SK-N-SH (cell line): Measurements from ENCODE around the gene DMD. TPM values are rescaled to one million over a fixed set of nuclear protein-coding genes. Genes with fewer than 3 reads are reported as not detected.
A peak's percentile ranks its signal among the peaks of the same experiment; 100 is the strongest.

Source experiments
- CTCF ChIA-PET: fragments of 300-600, 350-600 bp; formaldehyde crosslinking; extraction: SDS; loops from one replicate; lab custom pipeline; 2021; lab: Yijun Ruan, JAX
- POLR2A ChIA-PET: fragments of 350-600 bp; sonication (Branson Sonifier 250); formaldehyde crosslinking; extraction: SDS; loops from one replicate; lab custom pipeline; 2020; ENCODE audit warnings: antibody characterized with exemption, inconsistent platforms; lab: Yijun Ruan, JAX
- DNase-seq: peaks from one replicate; pipeline ENCODE4 v3.0.0; 2012
- H2AFZ ChIP-seq: fragments of 200-600 bp; sonication (generic); 2 replicates; pipeline ENCODE4 v1.8.1; 2016; ENCODE audit warnings: antibody characterized with exemption, mild to moderate bottlenecking, low read depth
- H3F3A ChIP-seq: fragments of 200-600 bp; sonication (generic); replicated peaks from 2 replicates; pipeline ENCODE3; 2016; ENCODE audit warnings: antibody characterized with exemption, mild to moderate bottlenecking; ENCODE audit not compliant: insufficient read depth
- H3K27ac ChIP-seq, 2 experiments: fragments of 200-500 bp in 1 of 2; fragments of 200-600 bp in 1 of 2; sonication (Bioruptor generic) in 1 of 2; sonication (generic), shearing (Covaris generic) in 1 of 2; 2 replicates each; pipeline versions ENCODE4 v1.5.1 to v1.6.1; 2014 to 2016; ENCODE audit warnings: low read depth in 2 of 2, inconsistent platforms in 1 of 2, low read length in 1 of 2, mild to moderate bottlenecking in 1 of 2, mixed read lengths in 1 of 2
- H3K27me3 ChIP-seq: fragments of 200-600 bp; sonication (generic), shearing (Covaris generic); 2 replicates; pipeline ENCODE4 v1.6.1; 2016; ENCODE audit warnings: mixed run types; ENCODE audit not compliant: insufficient read depth
- H3K36me3 ChIP-seq, 2 experiments: fragments of 200-500 bp in 1 of 2; fragments of 200-600 bp in 1 of 2; sonication (Bioruptor generic) in 1 of 2; sonication (generic) in 1 of 2; replicated peaks in 1 of 2; 2 replicates each; pipeline versions ENCODE3 to v1.5.1; 2014 to 2016; ENCODE audit warnings: low read length in 1 of 2, mild to moderate bottlenecking in 1 of 2; ENCODE audit not compliant: insufficient read depth in 2 of 2, control insufficient read depth in 1 of 2
- H3K4me1 ChIP-seq, 2 experiments: fragments of 200-500 bp in 1 of 2; fragments of 200-600 bp in 1 of 2; sonication (Bioruptor generic) in 1 of 2; sonication (generic), shearing (Covaris generic) in 1 of 2; 2 replicates each; pipeline versions ENCODE4 v1.5.1 to v1.6.1; 2014 to 2016; ENCODE audit warnings: low read depth in 1 of 2, low read length in 1 of 2, mixed run types in 1 of 2; ENCODE audit not compliant: insufficient read depth in 2 of 2, control insufficient read depth in 1 of 2
- H3K4me2 ChIP-seq: fragments of 200-600 bp; sonication (generic), shearing (Covaris generic); 2 replicates; pipeline ENCODE4 v1.6.1; 2017; ENCODE audit warnings: mixed run types
- H3K4me3 ChIP-seq, 2 experiments: fragments of 200-500 bp in 1 of 2; fragments of 200-600 bp in 1 of 2; sonication (Bioruptor generic) in 1 of 2; sonication (generic), shearing (Covaris generic) in 1 of 2; 2 replicates each; pipeline versions ENCODE4 v1.5.1 to v1.8.1; 2014 to 2016; ENCODE audit warnings: low read depth in 2 of 2, inconsistent platforms in 1 of 2, low read length in 1 of 2, mild to moderate bottlenecking in 1 of 2, mixed read lengths in 1 of 2, moderate library complexity in 1 of 2
- H3K79me2 ChIP-seq: fragments of 200-600 bp; sonication (generic); 2 replicates; pipeline ENCODE4 v1.8.1; 2017; ENCODE audit warnings: mild to moderate bottlenecking; ENCODE audit not compliant: insufficient read depth
- H3K9ac ChIP-seq: fragments of 200-600 bp; sonication (generic); 2 replicates; pipeline ENCODE4 v1.6.1; 2017; ENCODE audit warnings: mixed run types
- H3K9me2 ChIP-seq: fragments of 200-600 bp; sonication (generic); 2 replicates; pipeline ENCODE4 v1.6.1; 2017; ENCODE audit warnings: mixed run types
- H3K9me3 ChIP-seq: fragments of 200-600 bp; sonication (generic); 2 replicates; pipeline ENCODE4 v1.6.1; 2017; ENCODE audit warnings: mixed run types, mild to moderate bottlenecking, moderate library complexity
- H4K20me1 ChIP-seq: fragments of 200-600 bp; sonication (generic); 2 replicates; pipeline ENCODE4 v1.6.1; 2017; ENCODE audit warnings: mild to moderate bottlenecking, mixed run types; ENCODE audit not compliant: insufficient read depth
- EZH2phosphoT487 ChIP-seq: fragments of 200-600 bp; sonication (generic); IDR thresholded peaks from 2 replicates; pipeline ENCODE4 v1.6.1; 2017; ENCODE audit warnings: low read depth, mixed run types, mild to moderate bottlenecking, antibody characterized with exemption, moderate library complexity, borderline replicate concordance
- FOSL2 ChIP-seq: IDR thresholded peaks from 2 replicates; pipeline ENCODE4 v1.4.0; 2012; ENCODE audit warnings: low read depth, mild to moderate bottlenecking, moderate library complexity, borderline replicate concordance
- FOXJ3 ChIP-seq: sonication (generic); formaldehyde crosslinking; IDR thresholded peaks from 2 replicates; pipeline ENCODE4 v1.5.1; 2020; ENCODE audit warnings: mild to moderate bottlenecking, missing genetic modification reagents
- FOXM1 ChIP-seq: IDR thresholded peaks from 2 replicates; pipeline ENCODE4 v1.4.0; 2012; ENCODE audit warnings: low read depth, mild to moderate bottlenecking
- GATA2 ChIP-seq: sonication (generic); formaldehyde crosslinking; IDR thresholded peaks from 2 replicates; pipeline ENCODE4 v1.5.0; 2020; ENCODE audit warnings: mild to moderate bottlenecking, missing genetic modification reagents
- JUND ChIP-seq: IDR thresholded peaks from 2 replicates; pipeline ENCODE4 v1.4.0; 2012
- MXI1 ChIP-seq: IDR thresholded peaks from 2 replicates; pipeline ENCODE4 v1.6.1; 2012; ENCODE audit warnings: mild to moderate bottlenecking, low read depth, low read length, improper control_type of control experiment
- NFIC ChIP-seq: IDR thresholded peaks from 2 replicates; pipeline ENCODE4 v1.4.0; 2012; ENCODE audit warnings: borderline replicate concordance
- NRF1 ChIP-seq: IDR thresholded peaks from 2 replicates; pipeline ENCODE4 v1.6.1; 2012; ENCODE audit warnings: low read depth, mild to moderate bottlenecking, low read length
- POLR2AphosphoS5 ChIP-seq: IDR thresholded peaks from 2 replicates; pipeline ENCODE4 v1.6.1; 2012; ENCODE audit warnings: low read depth, low read length
- RCOR1 ChIP-seq: fragments of 150-350 bp; IDR thresholded peaks from 2 replicates; pipeline ENCODE4 v1.6.1; 2017; ENCODE audit warnings: antibody characterized with exemption, low read length
- RXRA ChIP-seq: IDR thresholded peaks from 2 replicates; pipeline ENCODE4 v1.4.0; 2012; ENCODE audit warnings: low read depth, mild to moderate bottlenecking, borderline replicate concordance
- SIN3A ChIP-seq: IDR thresholded peaks from 2 replicates; pipeline ENCODE4 v1.6.1; 2012; ENCODE audit warnings: low read depth, mild to moderate bottlenecking, low read length, moderate library complexity, borderline replicate concordance
- SMC3 ChIP-seq: IDR thresholded peaks from 2 replicates; pipeline ENCODE4 v1.6.1; 2012; ENCODE audit warnings: low read depth, low read length, improper control_type of control experiment
- TAF1 ChIP-seq: IDR thresholded peaks from 2 replicates; pipeline ENCODE4 v1.6.1; 2012; ENCODE audit warnings: low read depth, mild to moderate bottlenecking, low read length, moderate library complexity, borderline replicate concordance
- YY1 ChIP-seq: IDR thresholded peaks from 2 replicates; pipeline ENCODE4 v1.4.0; 2012; ENCODE audit warnings: low read depth, mild to moderate bottlenecking
- WGBS: methylation state at CpG from one replicate; pipeline ENCODE4 v1.1.6; 2017; ENCODE audit warnings: low lambda C conversion rate; 5-methylcytosine and 5-hydroxymethylcytosine counted together
- polyA plus RNA-seq, 3 experiments: library from polyadenylated mRNA; depleted of rRNA; stranded (reverse); fragments of >200 nt; gene quantifications; 2 replicates each; pipeline ENCODE4 v1.2.3, GENCODE V29; 2012
- TF ChIP-seq, protein P1 (sequence below): fragments of 150-350 bp; IDR thresholded peaks from 2 replicates; pipeline ENCODE4 v1.6.1; 2017; ENCODE audit warnings: antibody characterized with exemption, low read length, low read depth, borderline replicate concordance
- TF ChIP-seq, protein P2 (sequence below): IDR thresholded peaks from 2 replicates; pipeline ENCODE4 v1.4.0; 2012; ENCODE audit warnings: low read depth
- TF ChIP-seq, protein P3 (sequence below): fragments of 200-600 bp; sonication (generic); IDR thresholded peaks from 2 replicates; pipeline ENCODE4 v1.6.1; 2017; ENCODE audit warnings: antibody characterized with exemption, mild to moderate bottlenecking, moderate library complexity

Gene DMD
- polyA plus RNA-seq, 1 of the 3 experiments (the other 2 are of a cell fraction): 3.9 TPM

DNA sequence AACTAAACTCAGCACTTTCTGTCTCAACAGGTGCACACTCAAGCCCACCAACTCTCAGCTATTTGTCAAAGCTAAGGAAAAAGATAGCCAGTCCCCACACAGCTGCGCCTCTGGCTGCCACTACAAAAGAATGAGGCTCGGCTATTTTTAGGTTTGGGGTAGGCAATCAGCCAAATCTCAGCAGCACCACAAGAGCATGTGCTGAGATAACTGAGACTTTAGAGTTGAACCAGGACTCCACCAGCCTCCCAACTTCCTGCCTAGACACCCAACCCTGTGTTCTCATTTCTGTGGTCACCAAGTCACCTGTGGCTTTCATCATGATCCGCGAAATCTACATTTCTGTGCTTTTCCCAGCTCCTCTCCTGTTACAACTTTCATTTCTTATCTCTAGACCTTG is 28.0 kb downstream of the DMD start:
- WGBS: 2% methylated on average over 4 of the region's 4 CpGs
- no peaks in the 10 kb centered on the region for H3K36me3 ChIP-seq
- ChIA-PET CTCF (no interaction called here), POLR2A (no interaction called here)
- H3K9me3 ChIP-seq: no peaks in the 10 kb centered on the region
- H3K27me3 ChIP-seq: no peaks in the 10 kb centered on the region
- no peak overlapping the region for H3K9ac ChIP-seq
- no peaks in the 10 kb centered on the region for H3K79me2 ChIP-seq
- no peak overlapping the region for H3K27ac ChIP-seq
- peaks cover 0 to 4% of the 10 kb centered on the region in 2 experiments; a peak in 1 of 4 replicates for H3K4me1 ChIP-seq
- H2AFZ ChIP-seq: no peak overlapping the region
- peak; percentile 9 for DNase-seq
- TF ChIP-seq FOXJ3 (CRISPR knock-in tag) (no peak), POLR2AphosphoS5 (no peak), RCOR1 (no peak)
- TF ChIP-seq, protein P1, sequence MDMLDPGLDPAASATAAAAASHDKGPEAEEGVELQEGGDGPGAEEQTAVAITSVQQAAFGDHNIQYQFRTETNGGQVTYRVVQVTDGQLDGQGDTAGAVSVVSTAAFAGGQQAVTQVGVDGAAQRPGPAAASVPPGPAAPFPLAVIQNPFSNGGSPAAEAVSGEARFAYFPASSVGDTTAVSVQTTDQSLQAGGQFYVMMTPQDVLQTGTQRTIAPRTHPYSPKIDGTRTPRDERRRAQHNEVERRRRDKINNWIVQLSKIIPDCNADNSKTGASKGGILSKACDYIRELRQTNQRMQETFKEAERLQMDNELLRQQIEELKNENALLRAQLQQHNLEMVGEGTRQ: no peak
- H3K9me2 ChIP-seq: no peaks in the 10 kb centered on the region
- H3F3A ChIP-seq: no peaks in the 10 kb centered on the region
- H3K4me3 ChIP-seq: no peak overlapping the region
- H4K20me1 ChIP-seq: no peaks in the 10 kb centered on the region
- H3K4me2 ChIP-seq: no peak overlapping the region

DNA sequence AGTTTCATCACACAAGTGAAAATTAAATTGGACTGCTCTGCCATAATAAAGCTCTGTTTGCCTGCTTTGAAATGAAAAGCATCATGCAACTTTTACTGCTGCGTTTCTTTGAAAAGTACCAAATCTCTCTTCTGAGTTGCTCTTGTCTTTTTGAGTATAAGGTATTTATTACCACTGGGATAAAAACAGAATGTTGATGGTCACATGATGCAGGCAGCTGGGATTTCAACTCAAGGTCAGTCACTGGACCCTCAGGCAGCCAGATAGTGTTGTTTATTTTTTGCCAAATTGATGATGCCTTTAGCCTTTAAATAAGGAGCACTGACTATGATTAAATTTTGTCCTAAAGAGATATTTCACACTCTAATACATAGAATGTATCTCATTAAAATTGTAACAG is 32.7 kb downstream of the DMD start:
- ChIA-PET POLR2A (no interaction called here), CTCF (no interaction called here)
- 27% methylated on average over 1 of the region's 1 CpG for WGBS

More for the DNA sequence above, 32.7 kb downstream of the DMD start:
- H3K9me3 ChIP-seq: no peaks in the 10 kb centered on the region
- no peak overlapping the region for H3K4me2 ChIP-seq
- H3K9ac ChIP-seq: no peak overlapping the region
- TF ChIP-seq YY1 (no peak), RXRA (no peak), SIN3A (no peak), POLR2AphosphoS5 (no peak), SMC3 (no peak), NFIC (no peak), JUND (no peak), EZH2phosphoT487 (no peak), FOSL2 (no peak), FOXM1 (no peak), RCOR1 (no peak), TAF1 (no peak), MXI1 (no peak), NRF1 (no peak), GATA2 (CRISPR knock-in tag) (no peak)
- TF ChIP-seq, protein P2, sequence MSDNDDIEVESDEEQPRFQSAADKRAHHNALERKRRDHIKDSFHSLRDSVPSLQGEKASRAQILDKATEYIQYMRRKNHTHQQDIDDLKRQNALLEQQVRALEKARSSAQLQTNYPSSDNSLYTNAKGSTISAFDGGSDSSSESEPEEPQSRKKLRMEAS: no peak
- TF ChIP-seq, protein P1: no peak
- TF ChIP-seq, protein P3, sequence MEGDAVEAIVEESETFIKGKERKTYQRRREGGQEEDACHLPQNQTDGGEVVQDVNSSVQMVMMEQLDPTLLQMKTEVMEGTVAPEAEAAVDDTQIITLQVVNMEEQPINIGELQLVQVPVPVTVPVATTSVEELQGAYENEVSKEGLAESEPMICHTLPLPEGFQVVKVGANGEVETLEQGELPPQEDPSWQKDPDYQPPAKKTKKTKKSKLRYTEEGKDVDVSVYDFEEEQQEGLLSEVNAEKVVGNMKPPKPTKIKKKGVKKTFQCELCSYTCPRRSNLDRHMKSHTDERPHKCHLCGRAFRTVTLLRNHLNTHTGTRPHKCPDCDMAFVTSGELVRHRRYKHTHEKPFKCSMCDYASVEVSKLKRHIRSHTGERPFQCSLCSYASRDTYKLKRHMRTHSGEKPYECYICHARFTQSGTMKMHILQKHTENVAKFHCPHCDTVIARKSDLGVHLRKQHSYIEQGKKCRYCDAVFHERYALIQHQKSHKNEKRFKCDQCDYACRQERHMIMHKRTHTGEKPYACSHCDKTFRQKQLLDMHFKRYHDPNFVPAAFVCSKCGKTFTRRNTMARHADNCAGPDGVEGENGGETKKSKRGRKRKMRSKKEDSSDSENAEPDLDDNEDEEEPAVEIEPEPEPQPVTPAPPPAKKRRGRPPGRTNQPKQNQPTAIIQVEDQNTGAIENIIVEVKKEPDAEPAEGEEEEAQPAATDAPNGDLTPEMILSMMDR: no peak
- TF ChIP-seq, all 33 proteins: peak for 0
- H3K36me3 ChIP-seq: no peaks in the 10 kb centered on the region
- no peak overlapping the region for H3K4me3 ChIP-seq
- H3K27ac ChIP-seq: no peak overlapping the region
- H2AFZ ChIP-seq: no peak overlapping the region
- no peaks in the 10 kb centered on the region for H3K27me3 ChIP-seq
- DNase-seq: no peak
- peaks cover 0 to 4% of the 10 kb centered on the region in 2 experiments; a peak in 1 of 4 replicates for H3K4me1 ChIP-seq
- no peaks in the 10 kb centered on the region for H3K9me2 ChIP-seq
- H4K20me1 ChIP-seq: no peaks in the 10 kb centered on the region
- no peaks in the 10 kb centered on the region for H3F3A ChIP-seq
- no peaks in the 10 kb centered on the region for H3K79me2 ChIP-seq
